Cortex of kidney (tissue), 1 donor: ENCODE data around the gene PLS1.
"Not testable (repeated sequence)": the region's sequence is repeated elsewhere in the genome, so short reads cannot be mapped to it uniquely, and the experiment has no call there.

Source experiments
- DNase-seq: peaks from one replicate; lab custom pipeline; 2025; lab: John Stamatoyannopoulos, UW

Gene PLS1

DNA sequence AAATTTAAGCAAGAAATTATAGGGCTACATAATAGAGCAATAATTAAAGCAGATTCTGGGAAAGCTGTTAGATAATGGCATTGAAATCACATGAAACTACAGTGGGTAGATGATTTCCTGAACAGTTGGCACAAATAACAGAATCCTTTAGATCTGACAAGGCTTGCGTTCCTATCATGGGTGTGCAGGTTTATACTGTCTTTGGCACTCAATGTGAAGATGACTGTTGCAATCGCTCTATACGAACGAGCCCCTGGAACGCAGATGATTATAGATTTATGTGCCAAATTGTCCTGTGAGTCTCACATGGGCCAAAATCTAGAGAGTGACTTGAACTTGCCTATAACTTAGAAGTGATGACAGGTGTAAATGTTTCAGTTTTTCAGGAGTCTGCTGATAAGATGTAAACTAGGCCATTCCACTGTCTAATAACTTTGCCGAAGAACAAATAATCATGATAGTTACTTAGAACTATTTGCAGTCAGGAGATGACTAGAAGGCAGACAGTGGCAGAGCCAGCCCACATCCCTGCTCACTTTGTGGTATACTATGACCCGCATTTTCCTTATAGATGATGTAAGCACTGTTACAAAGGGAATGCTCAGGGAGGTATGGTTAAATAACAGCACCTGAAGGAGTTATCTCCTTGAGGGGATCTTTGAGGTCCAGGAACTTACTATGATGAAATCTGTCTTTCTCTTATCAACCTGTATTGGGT lies 97.1 kb downstream of the PLS1 start:
- DNase-seq = no peak

DNA sequence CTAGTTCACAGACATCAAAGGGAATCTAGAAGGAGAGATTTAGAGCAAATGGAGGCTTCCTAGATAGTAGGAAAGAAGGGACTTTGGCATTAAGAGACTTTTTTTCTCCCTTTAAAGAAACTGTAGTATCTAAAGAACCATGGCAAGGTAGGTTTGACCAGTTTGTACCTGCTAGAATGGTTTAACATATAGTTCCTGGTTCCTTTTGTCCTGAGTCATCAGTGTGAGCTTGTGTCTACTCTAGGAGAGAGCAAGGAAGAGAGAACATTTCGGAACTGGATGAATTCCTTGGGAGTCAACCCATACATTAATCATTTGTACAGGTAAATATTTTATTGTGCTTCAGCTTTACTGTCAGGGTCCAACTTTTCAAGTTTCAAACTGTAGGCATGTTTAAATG lies 98.0 kb downstream of the PLS1 start:
- DNase-seq = no peak

DNA sequence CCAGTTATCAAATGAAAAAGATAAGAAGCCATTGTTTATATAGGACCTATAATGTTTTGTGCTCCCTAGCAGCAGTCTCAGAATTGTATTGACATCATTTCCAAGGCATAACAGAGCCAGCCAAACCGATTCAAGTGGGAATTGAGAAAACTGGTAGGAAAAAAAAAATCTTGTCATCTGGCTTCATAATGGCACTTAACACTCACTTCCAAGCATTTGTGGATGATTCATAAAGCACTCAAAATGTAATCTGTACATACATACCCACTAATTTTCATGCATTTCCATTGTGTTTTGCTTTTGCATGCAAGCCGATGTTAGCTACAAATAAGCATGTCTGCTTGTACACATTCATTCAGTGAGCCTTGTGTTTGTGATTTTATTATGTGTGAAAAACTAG lies 109.0 kb downstream of the PLS1 start:
- DNase-seq = no peak

DNA sequence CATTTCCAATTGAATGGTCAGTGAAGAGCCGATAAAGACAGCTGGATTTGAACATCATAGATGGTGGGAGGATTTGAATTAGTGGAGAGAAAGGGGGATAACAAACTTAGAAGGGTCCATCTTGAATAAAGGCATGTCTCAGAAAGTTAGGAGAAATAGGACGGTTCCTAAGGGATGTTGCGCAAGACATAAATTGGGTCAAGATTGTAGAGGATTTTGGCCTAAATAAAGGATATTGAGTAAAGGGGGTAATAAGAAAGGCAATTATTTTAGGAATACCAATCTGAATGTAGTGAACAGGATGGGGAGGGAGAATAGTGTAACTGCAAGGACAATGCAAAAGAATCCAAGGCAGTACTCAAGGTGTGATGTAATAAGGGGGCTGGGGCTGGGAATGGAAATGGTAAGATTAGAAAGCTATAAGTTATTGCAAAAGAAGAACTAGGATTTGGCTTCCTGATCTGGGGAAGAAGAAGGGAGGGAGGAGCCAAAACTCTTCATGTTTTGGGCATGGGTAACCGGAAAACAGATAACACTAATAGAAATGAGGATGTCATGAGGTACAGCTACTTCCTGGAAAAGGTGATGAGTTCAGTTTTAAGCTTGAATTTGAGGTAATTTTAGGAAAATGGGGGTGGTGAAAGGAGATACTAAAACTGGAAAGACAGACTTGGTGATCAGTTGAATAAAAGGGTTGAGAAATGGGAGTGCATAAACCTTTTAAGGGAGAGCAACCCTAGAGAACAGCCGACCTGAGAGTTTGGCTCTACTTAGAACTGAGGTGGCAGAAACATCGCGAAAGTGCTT lies 110.3 kb downstream of the PLS1 start:
- no peak for DNase-seq

DNA sequence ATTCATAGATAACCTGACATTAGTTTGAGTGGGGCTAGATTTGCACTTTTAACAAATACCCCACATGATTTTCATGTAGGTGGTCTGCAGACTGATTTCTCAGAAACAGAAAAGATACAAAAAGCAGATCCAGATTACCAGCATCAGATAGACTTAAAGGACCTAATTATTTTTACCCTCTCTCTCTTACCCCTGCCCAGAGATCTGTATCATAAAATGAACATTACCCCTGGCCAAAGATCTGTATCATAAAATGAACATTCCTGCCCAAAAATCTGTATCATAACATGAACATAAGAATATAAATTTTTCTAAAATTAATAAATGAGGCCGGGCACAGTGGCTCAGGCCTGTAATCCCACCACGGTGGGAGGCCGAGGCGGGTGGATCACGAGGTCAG lies 113.0 kb downstream of the PLS1 start:
- DNase-seq = no peak

DNA sequence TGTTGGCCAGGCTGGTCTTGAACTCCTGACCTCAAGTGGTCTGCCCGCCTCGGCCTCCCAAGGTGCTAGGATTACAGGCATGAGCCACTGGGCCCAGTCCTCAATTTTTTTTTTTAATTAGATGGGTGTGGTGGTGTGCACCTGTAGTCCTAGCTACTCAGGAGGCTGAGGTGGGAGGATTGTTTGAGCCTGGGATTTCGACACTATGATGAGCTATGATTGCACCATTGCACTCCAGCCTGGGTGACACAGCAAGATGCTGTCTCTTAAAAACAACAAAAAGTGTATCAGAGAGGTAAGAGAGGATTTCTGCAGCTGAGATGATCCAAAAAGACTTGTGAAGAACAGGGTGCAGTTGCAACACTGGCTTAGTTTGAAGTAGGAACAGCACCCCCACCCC lies 118.7 kb downstream of the PLS1 start:
- not testable (repeated sequence) for DNase-seq

DNA sequence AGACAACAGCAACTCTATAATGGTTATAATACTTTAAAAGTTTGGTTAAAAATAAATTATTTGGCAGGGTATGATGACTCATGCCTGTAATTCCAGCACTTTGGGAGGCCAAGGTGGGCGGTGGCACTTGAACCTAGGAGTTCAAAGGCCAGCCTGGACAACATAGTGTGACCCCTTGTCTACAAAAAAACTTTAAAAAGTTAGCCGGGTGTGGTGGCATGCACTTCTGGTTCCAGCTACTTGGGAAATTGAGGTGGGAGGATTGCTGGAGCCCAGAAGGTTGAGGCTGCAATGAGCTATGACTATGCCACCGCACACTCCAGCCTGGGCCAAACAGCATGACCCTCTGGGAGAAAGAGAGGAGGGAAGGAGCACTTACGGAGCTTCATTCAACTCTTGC lies 119.9 kb downstream of the PLS1 start:
- DNase-seq = no peak

DNA sequence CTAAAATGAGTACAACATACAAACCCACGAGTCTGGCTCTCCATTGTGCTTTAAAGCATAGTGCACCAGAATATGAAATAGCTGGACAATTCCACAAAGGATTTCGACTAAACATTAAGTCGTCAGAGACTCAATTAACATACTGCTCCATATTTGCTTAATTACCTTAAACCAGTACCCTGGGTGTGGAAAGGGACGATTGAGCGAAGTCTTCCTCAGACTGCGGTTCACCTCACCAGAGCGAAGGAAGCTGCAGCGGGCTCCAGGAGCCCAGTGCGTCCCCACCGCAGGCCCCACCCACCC lies 127.4 kb downstream of the PLS1 start:
- DNase-seq = no peak

DNA sequence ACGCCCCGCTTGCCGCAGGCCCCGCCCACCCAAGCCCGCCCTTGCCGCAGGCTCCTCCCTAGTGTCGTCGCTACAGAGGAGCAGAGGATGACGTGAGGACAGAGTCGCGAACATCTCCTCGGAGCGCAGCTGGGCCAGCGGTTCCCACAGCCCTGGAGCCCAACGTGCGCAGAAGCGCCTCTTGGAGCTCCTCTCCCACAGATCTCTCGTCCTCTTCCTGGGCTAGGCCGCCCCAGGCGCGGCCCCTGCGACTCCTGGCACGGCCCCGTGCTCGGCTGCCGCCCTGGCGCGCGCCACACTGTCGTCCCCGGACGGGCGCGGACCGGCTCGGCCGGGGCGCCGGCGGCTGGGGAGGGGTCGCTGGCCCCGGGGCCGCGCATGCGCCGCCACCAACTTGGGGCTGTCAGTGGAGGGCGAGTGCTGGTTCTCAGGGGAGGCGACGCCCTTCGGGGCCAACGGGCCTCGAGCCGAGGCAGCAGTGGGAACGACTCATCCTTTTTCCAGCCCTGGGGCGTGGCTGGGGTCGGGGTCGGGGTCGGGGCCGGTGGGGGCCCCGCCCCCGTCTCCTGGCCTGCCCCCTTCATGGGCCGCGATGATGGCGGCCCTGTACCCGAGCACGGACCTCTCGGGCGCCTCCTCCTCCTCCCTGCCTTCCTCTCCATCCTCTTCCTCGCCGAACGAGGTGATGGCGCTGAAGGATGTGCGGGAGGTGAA lies 127.9 kb downstream of the PLS1 start, which contains the start of gene TRPC1:
Gene TRPC1, plus strand, starts transcription at position 67 of the 714 bp plus-strand sequence. Its CDS starts 526 bp downstream, at position 593.
- no peak for DNase-seq

DNA sequence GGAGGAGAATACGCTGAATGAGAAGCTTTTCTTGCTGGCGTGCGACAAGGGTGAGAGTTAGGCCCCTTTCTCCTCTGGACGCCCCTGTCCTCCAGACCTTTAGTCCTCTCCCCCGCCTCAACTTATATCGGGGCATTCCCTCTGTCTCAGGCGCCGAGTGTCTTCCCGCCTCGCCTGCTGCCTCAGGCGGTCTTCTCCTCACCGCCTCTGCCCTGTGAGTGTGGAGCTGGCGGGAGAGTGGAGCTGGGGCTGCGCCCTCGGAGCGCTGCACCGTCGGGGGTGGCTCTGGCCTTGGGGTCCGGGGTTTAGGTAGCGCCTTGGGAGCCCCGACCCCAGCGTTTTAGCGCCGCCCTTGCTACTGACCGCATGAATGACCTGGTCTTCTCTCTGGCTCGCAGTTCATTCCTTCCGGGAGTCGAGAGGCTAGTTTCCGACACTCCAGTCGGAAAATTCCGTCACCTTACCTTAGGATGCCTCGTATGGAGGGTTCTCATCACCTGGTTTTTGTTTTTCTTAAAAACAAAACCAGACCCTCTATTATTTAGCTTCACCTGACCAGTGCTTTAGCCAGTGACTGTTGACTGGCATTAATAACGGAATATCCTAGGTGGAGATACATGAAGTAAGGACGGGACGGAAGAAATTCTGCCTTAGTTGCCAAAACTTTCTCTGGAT lies 128.6 kb downstream of the PLS1 start:
- no peak for DNase-seq

DNA sequence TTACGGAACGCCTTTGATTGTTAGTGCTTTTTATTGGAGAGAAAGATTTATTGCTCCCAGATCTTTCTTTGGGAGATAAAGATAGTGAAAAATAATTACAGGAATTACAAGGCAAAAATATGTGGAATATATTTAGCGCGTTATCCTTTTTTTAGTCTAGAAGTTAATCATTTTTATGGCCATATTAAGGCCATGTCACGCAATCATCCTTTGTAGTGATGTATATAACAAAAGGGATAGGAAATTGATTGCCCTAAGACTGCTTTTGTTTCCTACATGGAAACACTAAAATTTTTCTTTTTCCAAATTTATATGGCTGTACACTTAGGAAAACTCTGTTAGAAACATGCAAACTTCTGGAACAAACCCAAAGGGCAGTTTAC lies 129.2 kb downstream of the PLS1 start:
- no peak for DNase-seq

DNA sequence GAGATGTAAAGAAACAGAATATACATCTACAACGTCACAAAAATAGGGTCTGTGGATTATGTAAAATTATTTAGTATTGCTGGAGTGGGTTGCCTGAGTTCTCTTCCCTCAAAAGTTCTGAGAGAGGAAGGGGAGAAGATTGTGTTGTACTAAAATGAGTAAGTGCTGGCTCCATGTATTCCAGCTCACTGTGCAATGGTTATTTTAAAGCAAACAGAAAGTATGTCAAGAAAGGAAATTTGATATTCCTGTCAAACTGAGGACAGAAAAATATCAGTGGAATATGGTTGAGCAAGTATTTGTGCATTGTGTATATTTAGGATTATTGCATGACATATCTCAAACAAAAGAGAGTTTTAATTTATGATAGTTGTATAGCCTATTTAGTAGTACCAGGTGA lies 129.8 kb downstream of the PLS1 start:
- DNase-seq = no peak

DNA sequence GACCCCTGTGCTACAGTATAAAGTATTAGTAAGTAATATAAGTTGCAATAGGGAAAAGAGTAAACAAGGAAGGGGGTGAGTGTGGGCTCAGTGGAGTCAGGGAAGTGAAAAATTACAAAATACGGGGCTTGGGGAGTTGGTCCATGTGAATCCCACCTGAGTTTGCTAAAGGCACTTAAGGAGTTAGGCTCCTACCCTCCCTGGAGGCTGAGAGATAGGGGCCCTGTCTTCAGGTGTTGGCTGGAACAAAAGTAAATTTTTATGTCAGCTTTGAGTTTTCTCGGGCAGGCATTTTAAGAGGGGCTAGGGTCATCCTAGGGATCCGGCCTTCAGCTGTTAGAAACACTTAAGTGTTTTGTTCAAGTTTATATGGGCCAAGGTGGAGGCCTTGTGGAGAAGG lies 135.9 kb downstream of the PLS1 start:
- no peak for DNase-seq

DNA sequence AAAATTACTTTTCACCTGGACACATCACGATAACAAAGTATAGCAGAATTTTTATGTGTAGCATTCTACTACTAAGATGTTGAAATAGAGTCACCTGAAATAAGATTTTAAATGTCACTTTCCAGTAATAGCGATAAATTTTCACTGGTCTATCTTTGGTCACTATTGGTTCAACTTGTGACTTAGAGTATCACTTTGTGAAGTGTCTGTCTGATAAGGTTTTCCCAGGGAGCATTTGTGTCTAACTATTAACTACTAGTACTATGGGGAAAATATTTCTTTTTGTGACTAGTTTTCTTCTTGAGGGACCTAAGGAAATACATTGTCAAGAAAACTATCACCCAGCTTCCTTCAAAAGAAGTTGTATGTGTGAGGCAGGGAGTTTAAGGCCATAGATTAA lies 138.6 kb downstream of the PLS1 start:
- no peak for DNase-seq

DNA sequence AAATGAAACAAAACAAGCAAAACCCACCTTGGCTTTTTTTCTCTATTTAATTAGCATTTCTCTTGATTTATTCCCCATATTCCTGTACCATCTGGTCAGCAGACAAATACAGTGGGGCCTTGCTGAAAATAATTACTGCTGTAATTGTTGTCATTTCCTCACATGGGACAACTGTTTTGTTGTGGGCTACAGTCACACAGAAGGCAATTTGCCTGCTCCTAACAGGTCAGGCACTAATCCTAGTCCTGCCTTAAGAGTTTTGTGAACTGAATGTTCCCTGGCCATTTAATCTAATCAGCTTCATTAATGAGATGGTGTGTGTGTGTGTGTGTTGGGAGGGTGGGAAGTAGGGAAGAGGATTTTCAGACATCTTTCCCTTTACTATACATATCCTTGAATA lies 139.3 kb downstream of the PLS1 start:
- no peak for DNase-seq

DNA sequence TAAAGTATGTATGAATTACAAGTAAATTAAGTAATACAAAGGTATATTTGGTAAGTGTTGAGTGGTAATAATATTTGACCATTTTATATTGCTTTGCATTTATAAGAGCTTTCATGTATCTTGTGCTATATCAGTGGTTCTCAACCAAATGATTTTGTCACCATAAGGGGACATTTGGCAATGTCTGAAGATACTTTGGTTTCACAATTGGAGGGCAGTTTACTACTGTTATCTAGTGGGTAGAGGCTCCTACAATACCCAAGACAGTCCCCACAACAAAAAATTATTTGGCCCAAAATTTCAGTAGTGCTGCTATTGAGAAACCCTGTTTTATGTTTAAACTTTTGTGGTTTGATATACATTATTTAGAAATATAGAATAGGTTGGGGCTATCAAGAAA lies 142.2 kb downstream of the PLS1 start:
- no peak for DNase-seq

DNA sequence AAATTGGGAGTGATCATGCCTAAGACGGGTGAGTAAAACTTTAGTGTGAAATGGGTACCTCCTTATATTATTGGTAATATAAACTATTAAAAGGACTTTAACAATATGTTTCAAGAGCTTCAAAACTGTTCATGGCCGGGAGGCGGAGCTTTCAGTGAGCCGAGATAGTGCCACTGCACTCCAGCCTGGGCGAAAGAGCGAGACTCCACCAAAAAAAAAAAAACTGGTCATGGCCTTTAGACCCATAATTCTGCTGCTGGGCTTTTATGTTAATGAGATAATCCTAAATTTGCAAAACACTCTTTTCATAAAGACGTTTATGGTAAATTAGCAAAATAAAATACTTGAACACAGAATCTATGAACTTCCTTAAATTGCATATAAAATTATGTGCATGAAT lies 150.5 kb downstream of the PLS1 start:
- DNase-seq = no peak

DNA sequence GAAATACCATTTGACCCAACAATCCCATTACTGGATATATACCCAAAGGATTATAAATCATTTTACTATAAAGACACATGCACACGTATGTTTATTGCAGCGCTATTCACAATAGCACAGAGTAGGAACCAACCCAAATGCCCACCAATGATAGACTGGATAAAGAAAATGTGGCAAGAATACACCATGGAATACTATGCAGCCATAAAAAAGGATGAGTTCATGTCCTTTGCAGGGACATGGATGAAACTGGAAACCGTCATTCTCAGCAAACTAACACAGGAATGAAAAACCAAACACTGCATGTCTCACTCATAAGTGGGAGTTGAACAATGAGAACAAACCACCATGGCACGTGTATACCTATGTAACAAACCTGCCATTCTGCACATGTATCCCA lies 154.3 kb downstream of the PLS1 start:
- DNase-seq = not testable (repeated sequence)

DNA sequence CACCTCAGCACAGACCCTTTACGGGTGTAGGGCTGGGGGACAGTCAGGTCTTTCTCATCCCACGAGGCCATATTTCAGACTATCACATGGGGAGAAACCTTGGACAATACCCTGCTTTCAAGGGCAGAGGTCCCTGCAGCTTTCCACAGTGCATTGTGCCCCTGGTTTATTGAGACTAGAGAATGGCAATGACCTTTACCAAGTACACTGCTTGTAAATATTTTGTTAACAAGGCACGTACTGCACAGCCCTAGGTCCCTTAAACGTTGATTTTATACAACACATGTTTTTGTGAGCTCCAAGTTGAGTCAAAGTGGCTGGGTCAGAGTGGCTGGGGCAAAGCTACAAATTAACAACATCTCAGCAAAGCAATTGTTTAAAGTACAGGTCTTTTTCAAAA lies 156.4 kb downstream of the PLS1 start:
- DNase-seq = not testable (repeated sequence)

DNA sequence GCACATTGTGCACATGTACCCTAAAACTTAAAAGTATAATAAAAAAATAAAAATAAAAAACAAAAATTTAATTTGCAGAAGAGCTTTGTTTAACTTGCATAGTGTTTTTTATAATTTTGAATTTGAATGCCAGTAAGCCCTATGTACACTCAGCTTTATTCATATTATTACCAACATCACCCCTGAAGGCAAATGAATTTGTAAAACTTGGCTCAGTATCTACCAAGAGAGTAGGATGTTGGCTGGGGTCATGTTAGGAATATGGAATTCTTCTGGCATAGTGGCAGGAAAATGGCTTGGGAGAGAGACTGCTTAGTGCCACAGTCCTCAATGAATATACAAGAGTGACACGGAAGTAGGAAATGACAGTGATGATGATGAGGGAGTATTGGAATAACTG lies 158.3 kb downstream of the PLS1 start:
- DNase-seq = no peak
